Activated naive CD8-positive, alpha-beta T cell treated with anti-CD3 and anti-CD28 coated beads, Interleukin-2, amount 10 ng/mL, durations not matched to agents 7 days and 5 days (primary cell): Measurements from ENCODE around the gene WDR93. TPM values are rescaled to one million over a fixed set of nuclear protein-coding genes. Genes with fewer than 3 reads are reported as not detected.

Experiments
- ATAC-seq: fragments of 150-1000 bp; cut with Tn5 transposase; one replicate; pipeline ENCODE4 v1.10.0; 2021; ENCODE audit warnings: low read depth, moderate library complexity
- POLR2A ChIA-PET: fragments of 350-600 bp; sonication (Branson Sonifier 250); formaldehyde crosslinking; loops from one replicate; lab custom pipeline; 2021; ENCODE audit warnings: antibody characterized with exemption; lab: Charles Lee
- DNase-seq: peaks from one replicate; pipeline ENCODE4 v3.0.0; 2021
- H3K27ac Mint-ChIP-seq: one replicate; pipeline ENCODE4 v1.8.0; 2022; ENCODE audit warnings: mild to moderate bottlenecking, mixed read lengths
- H3K27me3 Mint-ChIP-seq: one replicate; pipeline ENCODE4 v1.8.0; 2022; ENCODE audit warnings: mild to moderate bottlenecking, moderate library complexity, mixed read lengths
- H3K36me3 Mint-ChIP-seq: one replicate; pipeline ENCODE4 v1.8.0; 2021; ENCODE audit warnings: mild to moderate bottlenecking, mixed read lengths
- H3K4me1 Mint-ChIP-seq: one replicate; pipeline ENCODE4 v1.8.0; 2021; ENCODE audit warnings: mixed read lengths
- H3K4me3 Mint-ChIP-seq: one replicate; pipeline ENCODE4 v1.8.0; 2022; ENCODE audit warnings: mild to moderate bottlenecking, moderate library complexity, mixed read lengths
- H3K9me3 Mint-ChIP-seq: one replicate; pipeline ENCODE4 v1.8.0; 2021; ENCODE audit warnings: mixed read lengths
- total RNA-seq, 2 experiments: library from RNA; stranded (reverse); gene quantifications; one replicate each; pipeline ENCODE4 v1.2.3, GENCODE V29; 2021

WDR93 gene
- total RNA-seq, 2 experiments from 2014 or later: not detected

DNA sequence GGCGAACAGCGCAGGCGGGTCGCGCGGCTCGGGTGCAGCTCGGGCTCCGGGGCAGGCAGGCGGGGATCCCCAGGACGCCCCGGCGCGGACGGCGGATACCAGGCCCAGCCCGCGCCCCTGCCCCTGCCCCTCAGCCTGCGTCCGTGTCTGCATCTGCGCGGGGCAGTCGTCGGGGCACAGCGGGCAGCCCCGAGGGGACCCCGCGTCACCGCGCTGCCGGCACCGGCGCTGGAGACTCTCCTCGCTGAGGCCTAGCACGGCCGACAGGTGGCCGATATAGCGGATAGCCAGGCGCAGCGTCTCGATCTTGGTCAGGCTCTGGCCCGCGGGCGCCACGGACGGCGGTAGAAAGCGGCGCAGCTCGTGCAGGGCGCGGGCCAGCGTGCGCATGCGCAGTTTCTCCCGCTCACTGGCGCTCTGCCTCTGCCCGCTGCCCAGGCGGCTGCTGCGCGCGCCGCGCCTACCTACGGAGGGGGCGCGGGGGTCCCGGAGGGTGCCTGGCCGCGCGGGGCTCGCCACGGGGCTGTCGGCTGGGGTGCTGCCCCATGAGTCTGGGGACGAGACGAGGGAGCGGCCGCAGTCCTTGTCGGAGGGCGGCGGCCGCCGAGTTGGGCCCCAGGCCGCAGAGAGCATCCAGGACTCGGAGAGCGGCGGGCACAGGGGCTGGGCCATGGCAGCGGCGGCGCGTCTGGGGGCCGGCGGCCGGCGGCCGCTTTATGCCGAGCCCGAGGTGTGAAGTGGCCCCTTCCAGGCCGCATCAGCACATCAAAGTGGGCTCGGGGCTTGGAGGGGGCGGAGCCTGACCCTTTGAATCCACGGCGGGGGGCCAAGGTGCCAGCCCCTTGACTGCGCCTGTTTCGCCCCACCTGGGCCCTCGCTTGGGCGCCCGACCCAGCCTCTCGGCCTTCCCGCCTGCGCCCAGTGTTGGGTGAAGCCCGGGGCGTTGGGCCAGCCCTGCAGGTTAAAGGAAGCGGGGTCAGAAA is 60.2 kb downstream of the WDR93 start, which contains the start of gene MESP1:
Gene MESP1, minus strand, starts transcription at position 690 of the 983 bp plus-strand sequence. Its CDS starts 18 bp downstream, at position 672.
- ATAC-seq (peak; percentile 94), DNase-seq (peak; percentile 92)
- Mint-ChIP-seq H3K27me3 (peaks cover 27% of the 10 kb centered on the region), H3K9me3 (no peaks in the 10 kb centered on the region), H3K36me3 (peaks cover 2% of the 10 kb centered on the region), H3K4me1 (peaks cover 2% of the 10 kb centered on the region), H3K4me3 (peak within 1 kb of the TSS; percentile 77), H3K27ac (peak within 1 kb of the TSS; percentile 73)
- POLR2A ChIA-PET: interaction anchor here (0.5 to 0.9 kb wide), 3 partner anchors 11 to 238 kb away, joined by 3 read pairs; no protein-coding TSS in a partner anchor

DNA sequence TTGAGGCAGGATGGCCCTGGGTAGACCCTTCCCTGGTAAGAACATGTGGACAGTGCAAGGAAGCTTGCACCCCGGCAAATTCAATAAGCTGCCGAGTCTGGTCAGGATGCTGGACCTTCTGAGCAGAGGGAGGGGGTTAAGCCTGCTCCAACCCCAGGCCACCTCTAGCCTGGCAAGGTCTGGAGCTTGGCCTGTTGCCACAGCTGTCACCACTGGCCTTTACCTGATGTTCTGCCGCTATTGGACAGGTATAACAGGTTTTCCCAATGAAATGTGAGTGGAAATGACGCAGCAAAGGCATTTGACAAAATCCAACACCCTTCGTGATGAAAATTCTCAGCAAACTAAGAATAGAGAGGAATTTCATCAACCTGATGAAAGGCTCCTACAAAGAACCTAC is 61.1 kb downstream of the WDR93 start:
- H3K27ac Mint-ChIP-seq: no peak overlapping the region
- DNase-seq (no peak), ATAC-seq (no peak)
- H3K4me3 Mint-ChIP-seq: no peak overlapping the region
- POLR2A ChIA-PET: interaction anchor here (0.6 to 1.5 kb wide), 2 partner anchors 10 to 237 kb away, joined by 3 to 5 read pairs; no protein-coding TSS in a partner anchor
- peaks cover 2% of the 10 kb centered on the region for H3K4me1 Mint-ChIP-seq
- no peaks in the 10 kb centered on the region for H3K9me3 Mint-ChIP-seq
- H3K36me3 Mint-ChIP-seq: peaks cover 2% of the 10 kb centered on the region
- peaks cover 27% of the 10 kb centered on the region for H3K27me3 Mint-ChIP-seq

DNA sequence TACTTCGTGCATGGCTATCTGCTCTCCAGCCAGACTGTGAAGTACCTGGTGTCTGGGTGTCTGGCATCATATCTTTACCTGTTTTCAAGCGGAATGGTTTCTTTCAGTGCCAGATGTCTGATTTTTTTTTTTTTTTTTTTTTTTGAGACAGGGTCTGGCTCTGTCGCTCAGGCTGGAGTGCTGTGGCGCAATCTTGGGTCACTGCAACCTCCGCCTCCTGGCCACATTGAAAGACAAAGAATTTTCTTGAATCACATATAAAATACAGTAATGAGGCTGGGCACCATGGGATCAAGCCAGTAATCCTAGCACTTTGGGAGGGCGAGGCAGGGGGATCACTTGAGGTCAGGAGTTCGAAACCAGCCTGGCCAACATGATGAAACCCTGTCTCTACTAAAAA is 63.2 kb downstream of the WDR93 start:
- no peak for ATAC-seq
- Mint-ChIP-seq H3K4me1 (peaks cover 2% of the 10 kb centered on the region), H3K27me3 (peaks cover 26% of the 10 kb centered on the region), H3K36me3 (peaks cover 2% of the 10 kb centered on the region), H3K4me3 (no peak overlapping the region), H3K27ac (no peak overlapping the region), H3K9me3 (no peaks in the 10 kb centered on the region)
- POLR2A ChIA-PET: no interaction called here
- DNase-seq: no peak

DNA sequence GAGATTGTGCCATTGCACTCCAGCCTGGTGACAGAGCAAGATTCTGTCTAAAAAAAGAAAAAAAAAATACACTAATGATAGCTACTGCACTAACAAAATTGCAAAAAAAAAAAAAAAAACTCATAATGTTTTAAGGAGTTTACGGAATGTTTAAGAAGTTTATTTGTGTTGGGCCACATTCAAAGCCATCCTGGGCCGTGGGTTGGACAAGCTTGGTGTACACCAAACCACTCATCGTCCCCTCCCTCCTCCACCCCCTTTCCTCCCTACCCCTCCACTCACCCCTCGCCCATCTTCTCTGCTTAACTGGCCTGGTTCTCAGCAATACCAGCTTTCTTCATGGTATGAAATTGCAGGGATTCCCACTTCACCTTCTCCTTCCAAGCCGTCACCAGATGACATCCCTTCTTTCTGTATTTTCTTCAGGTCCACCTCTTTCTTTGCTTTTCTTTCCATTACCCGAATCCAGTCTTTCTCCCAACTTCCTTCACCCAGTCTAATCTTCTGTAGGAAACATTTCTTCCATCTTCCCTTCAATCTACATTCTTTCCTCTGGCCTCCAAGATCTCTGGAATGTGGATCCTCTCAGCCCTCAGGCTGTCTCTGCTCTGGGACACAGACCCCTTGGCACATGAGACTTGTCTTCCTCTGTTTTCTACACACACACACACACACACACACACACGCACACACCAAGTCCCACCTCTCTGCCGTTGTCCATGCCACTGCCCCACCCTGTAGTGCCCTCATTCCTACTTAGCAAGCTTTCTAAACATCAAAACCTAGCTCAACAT is 63.9 kb downstream of the WDR93 start:
- Mint-ChIP-seq H3K4me1 (peaks cover under 1% of the 10 kb centered on the region), H3K27me3 (peaks cover 19% of the 10 kb centered on the region), H3K36me3 (peaks cover under 1% of the 10 kb centered on the region), H3K27ac (no peak overlapping the region), H3K9me3 (no peaks in the 10 kb centered on the region), H3K4me3 (no peak overlapping the region)
- ATAC-seq: no peak
- no peak for DNase-seq
- POLR2A ChIA-PET: interaction anchor here (0.7 kb wide), 1 partner anchor 27 kb away, joined by 3 read pairs; no protein-coding TSS in a partner anchor

- no peaks in the 10 kb centered on the region for H3K4me1 Mint-ChIP-seq
- H3K36me3 Mint-ChIP-seq: no peaks in the 10 kb centered on the region
- H3K9me3 Mint-ChIP-seq: no peaks in the 10 kb centered on the region
- no peak for ATAC-seq
- H3K27me3 Mint-ChIP-seq: peaks cover 20% of the 10 kb centered on the region
- no peak overlapping the region for H3K4me3 Mint-ChIP-seq
- H3K27ac Mint-ChIP-seq: no peak overlapping the region
- POLR2A ChIA-PET: no interaction called here
- DNase-seq: no peak
These were observed 65.1 kb downstream of the WDR93 start for GRCh38 chr15:89755701-89756100.

GRCh38 chr15:89756897-89757296 is 66.3 kb downstream of the WDR93 start:
- ATAC-seq (no peak), DNase-seq (no peak)
- Mint-ChIP-seq H3K27ac (no peak overlapping the region), H3K27me3 (peaks cover 20% of the 10 kb centered on the region), H3K4me1 (peaks cover 4% of the 10 kb centered on the region), H3K4me3 (no peak overlapping the region), H3K9me3 (no peaks in the 10 kb centered on the region), H3K36me3 (no peaks in the 10 kb centered on the region)
- POLR2A ChIA-PET: no interaction called here

DNA sequence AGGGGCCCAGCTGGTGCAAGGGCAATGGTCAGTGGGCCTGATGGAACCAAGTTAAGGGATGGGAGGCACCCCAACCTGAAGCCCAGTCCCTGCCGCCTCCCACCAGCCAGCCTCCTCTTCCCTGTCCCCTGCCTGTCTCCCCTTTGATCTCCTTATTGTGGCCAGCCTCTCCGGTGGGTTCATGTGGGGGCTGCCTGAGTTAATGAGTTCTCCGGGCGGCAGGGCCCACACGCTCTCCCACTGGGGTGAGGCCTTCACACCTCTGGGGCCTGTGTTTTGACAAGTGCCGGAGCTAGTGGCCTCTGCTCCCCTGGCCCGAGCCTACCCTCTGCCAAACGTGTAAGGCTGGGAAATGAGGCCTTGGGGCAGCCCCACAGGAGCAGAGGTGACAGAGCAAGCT is 67.7 kb downstream of the WDR93 start:
- Mint-ChIP-seq H3K27ac (no peak overlapping the region), H3K36me3 (no peaks in the 10 kb centered on the region), H3K27me3 (peaks cover 12% of the 10 kb centered on the region), H3K4me3 (no peak overlapping the region), H3K9me3 (no peaks in the 10 kb centered on the region), H3K4me1 (peaks cover 4% of the 10 kb centered on the region)
- no peak for DNase-seq
- POLR2A ChIA-PET: no interaction called here
- no peak for ATAC-seq

DNA sequence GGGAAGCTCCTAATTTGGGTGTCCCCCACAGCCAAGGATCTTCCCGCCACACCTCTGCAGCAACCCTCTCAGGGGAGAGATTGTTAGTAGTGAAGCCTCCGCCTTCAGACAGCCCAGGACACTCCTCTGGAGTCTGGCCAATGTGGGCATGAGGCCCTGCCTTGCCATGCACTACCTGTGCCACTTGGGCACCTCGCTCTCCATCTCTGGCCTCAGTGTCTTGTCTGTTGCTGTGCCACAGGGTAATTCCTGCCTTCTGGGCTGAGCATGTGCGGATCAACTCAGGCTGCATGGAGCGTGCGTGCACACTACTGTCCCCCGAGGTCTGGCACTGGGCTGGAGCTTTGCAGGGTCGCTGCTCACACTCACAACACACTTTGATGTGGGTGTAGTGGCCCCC is 68.4 kb downstream of the WDR93 start:
- Mint-ChIP-seq H3K27me3 (peaks cover 8% of the 10 kb centered on the region), H3K36me3 (no peaks in the 10 kb centered on the region), H3K27ac (no peak overlapping the region), H3K4me3 (no peak overlapping the region), H3K4me1 (peaks cover 4% of the 10 kb centered on the region), H3K9me3 (no peaks in the 10 kb centered on the region)
- POLR2A ChIA-PET: no interaction called here
- no peak for DNase-seq
- no peak for ATAC-seq

GRCh38 chr15:89759835-89760234 is 69.2 kb downstream of the WDR93 start:
- Mint-ChIP-seq H3K27ac (no peak overlapping the region), H3K27me3 (peaks cover 3% of the 10 kb centered on the region), H3K4me3 (no peak overlapping the region), H3K9me3 (no peaks in the 10 kb centered on the region), H3K36me3 (no peaks in the 10 kb centered on the region), H3K4me1 (peaks cover 4% of the 10 kb centered on the region)
- DNase-seq (no peak), ATAC-seq (no peak)
- POLR2A ChIA-PET: no interaction called here

DNA sequence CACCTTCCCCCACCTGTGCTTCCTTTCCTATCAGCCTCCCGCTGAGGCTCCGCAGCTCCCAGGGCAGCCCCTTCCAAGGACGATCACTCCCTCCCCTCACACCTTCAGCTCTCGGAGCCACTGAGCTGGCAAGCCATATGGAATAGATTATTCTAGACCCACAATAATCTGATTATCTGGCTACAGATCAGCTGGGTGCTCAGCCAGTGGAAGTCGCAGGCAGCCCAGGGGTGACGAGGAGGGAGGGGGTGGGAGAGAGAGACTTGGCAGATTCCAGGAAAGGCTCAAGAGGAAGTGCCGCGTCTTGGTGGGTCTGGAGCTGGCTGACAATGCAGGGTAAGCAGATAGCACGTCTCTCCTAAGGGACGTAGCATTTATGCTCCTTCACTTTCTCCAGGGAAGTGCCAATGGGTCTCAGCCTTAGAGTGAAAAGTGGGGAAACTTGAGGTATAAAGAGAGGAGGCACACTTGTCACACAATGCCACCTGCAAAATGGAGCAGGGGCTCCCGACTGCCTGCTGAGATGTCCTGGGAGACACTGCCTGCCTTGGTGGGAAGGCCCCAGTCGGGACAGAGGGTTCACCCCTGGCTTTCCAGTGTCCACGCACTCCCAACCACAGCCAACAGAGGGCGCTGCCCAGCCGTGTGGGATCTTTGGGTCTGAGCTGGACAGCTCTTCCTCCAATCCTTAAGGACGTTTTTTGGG is 69.8 kb downstream of the WDR93 start:
- H3K27me3 Mint-ChIP-seq: peaks cover 2% of the 10 kb centered on the region
- H3K4me1 Mint-ChIP-seq: peaks cover 4% of the 10 kb centered on the region
- H3K36me3 Mint-ChIP-seq: no peaks in the 10 kb centered on the region
- POLR2A ChIA-PET: interaction anchor here (1.6 kb wide), 1 partner anchor 8 kb away, joined by 5 read pairs; no protein-coding TSS in a partner anchor
- H3K27ac Mint-ChIP-seq: no peak overlapping the region
- H3K4me3 Mint-ChIP-seq: no peak overlapping the region
- H3K9me3 Mint-ChIP-seq: no peaks in the 10 kb centered on the region
- ATAC-seq: peak; percentile 71
- DNase-seq: peak; percentile 83

DNA sequence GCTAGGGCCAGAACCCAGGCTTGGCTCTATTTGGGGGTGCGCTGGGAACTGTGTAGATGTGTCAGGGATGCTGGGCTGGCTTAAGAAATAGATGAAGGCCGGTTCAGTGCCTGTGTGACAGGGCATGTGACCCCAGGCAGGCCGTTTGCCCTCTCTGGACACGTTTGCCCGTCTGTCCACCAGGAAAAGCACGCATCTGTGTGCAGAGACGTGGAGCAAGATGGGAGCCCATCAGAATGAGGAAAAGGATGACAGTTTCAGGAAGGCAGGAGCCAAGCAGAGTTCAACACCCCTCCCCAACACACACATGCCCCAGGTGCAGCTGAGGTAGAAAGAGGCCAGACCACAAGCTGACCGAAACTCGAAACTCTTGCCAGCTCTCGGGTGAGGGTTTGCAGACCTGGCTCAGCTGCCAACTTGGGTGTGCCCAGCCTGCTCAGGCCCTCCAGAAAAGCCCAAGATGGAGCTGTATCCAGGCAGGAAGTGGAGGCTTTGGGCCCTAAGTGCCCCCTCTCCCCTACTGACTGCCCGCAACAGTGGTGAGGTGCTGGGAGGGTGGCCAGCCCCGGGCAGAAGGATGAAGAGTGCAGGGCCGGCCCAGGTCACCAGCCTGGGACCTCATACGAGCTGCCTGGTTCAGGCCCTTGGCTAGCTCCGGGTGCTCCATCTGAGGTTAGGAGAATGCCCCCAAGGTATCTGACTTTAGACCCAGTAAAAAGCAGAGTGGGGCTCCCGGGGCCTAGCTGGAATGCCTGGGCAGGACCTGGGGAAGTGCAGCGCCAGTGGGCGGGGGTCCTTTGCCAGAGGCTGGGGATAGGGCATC is 70.6 kb downstream of the WDR93 start:
- H3K4me3 Mint-ChIP-seq: no peak overlapping the region
- no peaks in the 10 kb centered on the region for H3K36me3 Mint-ChIP-seq
- DNase-seq (no peak), ATAC-seq (no peak)
- H3K9me3 Mint-ChIP-seq: no peaks in the 10 kb centered on the region
- POLR2A ChIA-PET: interaction anchor here (1.6 kb wide), 1 partner anchor 9 kb away, joined by 5 read pairs; no protein-coding TSS in a partner anchor
- H3K27me3 Mint-ChIP-seq: peaks cover 2% of the 10 kb centered on the region
- no peak overlapping the region for H3K27ac Mint-ChIP-seq
- peaks cover 4% of the 10 kb centered on the region for H3K4me1 Mint-ChIP-seq

GRCh38 chr15:89761929-89762328 is 71.3 kb downstream of the WDR93 start:
- no peak overlapping the region for H3K4me3 Mint-ChIP-seq
- POLR2A ChIA-PET: interaction anchor here (1.6 kb wide), 1 partner anchor 10 kb away, joined by 5 read pairs; no protein-coding TSS in a partner anchor
- no peak for ATAC-seq
- no peaks in the 10 kb centered on the region for H3K9me3 Mint-ChIP-seq
- H3K27ac Mint-ChIP-seq: no peak overlapping the region
- no peak for DNase-seq
- H3K36me3 Mint-ChIP-seq: no peaks in the 10 kb centered on the region
- peaks cover 4% of the 10 kb centered on the region for H3K4me1 Mint-ChIP-seq
- peaks cover 2% of the 10 kb centered on the region for H3K27me3 Mint-ChIP-seq
